SK-N-MC (cell line): ENCODE data around the gene C1RL.

ENCODE experiments used
- EZH2 ChIP-seq: fragments of 200-600 bp; sonication (generic); IDR thresholded peaks from one replicate; pipeline ENCODE4 v1.6.1; 2017; ENCODE audit warnings: antibody characterized with exemption
- FOXP2 ChIP-seq: optimal IDR thresholded peaks from 2 replicates; pipeline ENCODE3; 2011; ENCODE audit warnings: mild to moderate bottlenecking, moderate library complexity; ENCODE audit not compliant: insufficient read depth; ENCODE audit errors: extremely low read length, control extremely low read depth
- POLR2AphosphoS5 ChIP-seq: IDR thresholded peaks from 2 replicates; pipeline ENCODE4 v1.6.1; 2012; ENCODE audit warnings: mild to moderate bottlenecking, low read depth, low read length, borderline replicate concordance

- no peak for TF ChIP-seq POLR2AphosphoS5
- no peak for TF ChIP-seq EZH2
- no peak for TF ChIP-seq FOXP2
Observed at GRCh38 chr12:7108796-7109571, at the start of gene C1RL.
